ENCODE measurements around the gene SUOX.
A peak's percentile ranks its signal among the peaks of the same experiment; 100 is the strongest.
"Not testable (repeated sequence)": the region's sequence is repeated elsewhere in the genome, so short reads cannot be mapped to it uniquely, and the experiment has no call there.

SUOX gene

DNA sequence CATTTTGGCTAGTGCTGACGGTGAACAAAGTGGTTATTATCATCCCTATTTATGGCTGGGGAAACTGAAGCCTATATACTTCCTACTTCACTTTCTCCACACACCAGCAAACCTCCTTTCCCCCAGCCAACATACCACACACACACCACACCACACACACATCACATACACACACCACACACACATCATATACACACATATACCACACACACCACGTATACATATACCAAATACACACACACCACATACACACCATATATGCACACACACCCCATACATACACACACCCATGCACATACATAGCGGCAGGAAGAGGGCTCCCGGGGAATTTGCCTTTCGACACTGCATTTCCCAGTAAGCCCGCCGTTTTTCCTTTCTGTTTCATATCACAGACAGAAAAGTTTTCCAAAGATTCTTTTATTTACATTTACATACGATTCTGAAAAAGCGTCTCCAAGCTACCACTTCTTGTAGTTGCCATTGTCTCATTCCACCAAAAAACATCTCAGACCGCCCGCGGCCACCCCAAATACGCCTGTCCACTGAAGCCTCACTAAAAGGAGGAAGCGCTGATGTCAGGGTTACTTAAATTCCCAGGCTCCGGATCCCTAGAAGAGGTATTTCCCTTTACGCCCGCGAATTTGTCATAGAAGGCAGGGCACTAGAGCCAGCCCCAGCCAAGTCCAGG lies 24.0 kb upstream of the SUOX start:
- TF ChIP-seq, protein P1, sequence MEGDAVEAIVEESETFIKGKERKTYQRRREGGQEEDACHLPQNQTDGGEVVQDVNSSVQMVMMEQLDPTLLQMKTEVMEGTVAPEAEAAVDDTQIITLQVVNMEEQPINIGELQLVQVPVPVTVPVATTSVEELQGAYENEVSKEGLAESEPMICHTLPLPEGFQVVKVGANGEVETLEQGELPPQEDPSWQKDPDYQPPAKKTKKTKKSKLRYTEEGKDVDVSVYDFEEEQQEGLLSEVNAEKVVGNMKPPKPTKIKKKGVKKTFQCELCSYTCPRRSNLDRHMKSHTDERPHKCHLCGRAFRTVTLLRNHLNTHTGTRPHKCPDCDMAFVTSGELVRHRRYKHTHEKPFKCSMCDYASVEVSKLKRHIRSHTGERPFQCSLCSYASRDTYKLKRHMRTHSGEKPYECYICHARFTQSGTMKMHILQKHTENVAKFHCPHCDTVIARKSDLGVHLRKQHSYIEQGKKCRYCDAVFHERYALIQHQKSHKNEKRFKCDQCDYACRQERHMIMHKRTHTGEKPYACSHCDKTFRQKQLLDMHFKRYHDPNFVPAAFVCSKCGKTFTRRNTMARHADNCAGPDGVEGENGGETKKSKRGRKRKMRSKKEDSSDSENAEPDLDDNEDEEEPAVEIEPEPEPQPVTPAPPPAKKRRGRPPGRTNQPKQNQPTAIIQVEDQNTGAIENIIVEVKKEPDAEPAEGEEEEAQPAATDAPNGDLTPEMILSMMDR (IDR thresholded peaks at IDR 0.05; ENCODE audit: low read length, missing control alignments): no peak
- H3K4me3 ChIP-seq (replicated peaks; ENCODE audit: low read depth, low read length): peak overlapping the region; percentile 78
- DNase-seq (ENCODE audit: low read depth): peak; percentile 64

DNA sequence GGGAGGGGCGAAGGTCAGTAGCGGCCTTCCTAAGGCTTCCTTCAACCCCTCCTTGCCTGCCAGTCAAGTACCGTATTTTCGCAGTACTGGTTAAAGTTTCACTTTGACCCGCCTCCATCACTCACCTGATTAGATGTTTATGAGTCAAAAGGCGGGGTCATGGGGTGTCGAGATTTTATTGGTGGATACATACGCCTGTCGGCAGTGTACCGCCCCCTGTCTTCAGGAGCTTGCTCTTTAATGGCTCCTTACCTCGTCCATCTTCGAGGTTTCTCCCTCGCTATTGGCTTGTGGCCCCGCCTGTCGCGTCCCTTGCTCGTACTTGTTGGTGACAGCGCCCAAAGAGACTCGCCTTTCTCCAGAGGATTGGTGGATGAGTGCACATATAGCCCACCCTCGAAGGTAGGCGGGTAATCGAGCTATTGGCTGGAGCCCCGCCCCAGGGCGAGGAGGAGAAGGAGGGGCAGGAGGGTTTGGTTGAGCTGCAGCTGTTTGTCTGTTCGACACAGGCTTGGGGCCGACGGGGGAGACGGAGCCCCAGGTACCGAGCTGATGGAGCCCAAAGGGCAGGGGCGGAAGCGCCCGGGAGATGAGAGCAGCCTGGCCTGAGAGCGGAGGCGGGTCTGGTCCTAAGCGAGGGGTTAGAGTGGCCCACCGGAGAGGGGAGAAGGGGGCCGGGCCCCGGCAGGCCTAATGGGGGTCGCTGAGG lies 23.3 kb upstream of the SUOX start, which contains the start of gene RAB5B:
TSS of gene RAB5B (plus strand) at position 480 of the 709 bp plus-strand sequence. CDS start 12,883 bp downstream, outside the sequence.
- peak within 1 kb of the TSS; percentile 94 for H3K4me3 ChIP-seq (replicated peaks; ENCODE audit: low read depth, low read length)
- TF ChIP-seq, protein P1 (IDR thresholded peaks at IDR 0.05; ENCODE audit: low read length, missing control alignments): peak; percentile 31

DNA sequence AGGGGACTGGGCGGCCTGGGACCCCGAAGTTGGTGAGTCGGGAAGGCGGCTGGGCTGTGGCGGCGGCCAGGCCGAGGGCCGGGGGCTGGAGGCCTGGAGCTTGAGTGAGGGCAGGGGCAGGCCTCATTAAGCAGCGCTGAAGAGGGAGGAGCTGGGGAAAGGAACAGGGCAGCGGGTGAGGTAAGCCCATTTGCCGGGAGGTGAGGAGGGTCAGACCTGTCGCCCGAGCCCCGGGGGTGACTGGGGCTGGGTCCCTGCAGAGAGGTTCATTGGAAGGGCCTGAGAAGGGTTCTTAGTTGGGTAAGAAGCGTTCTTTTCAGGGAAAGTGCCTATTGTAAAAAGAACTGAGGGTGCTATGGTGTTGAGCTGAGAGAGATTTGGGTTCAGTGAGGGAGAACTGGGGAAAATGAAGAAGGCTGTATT lies 22.8 kb upstream of the SUOX start:
- DNase-seq (ENCODE audit: low read depth): peak; percentile 50
- TF ChIP-seq, protein P1 (IDR thresholded peaks at IDR 0.05; ENCODE audit: low read length, missing control alignments): no peak
- H3K4me3 ChIP-seq (replicated peaks; ENCODE audit: low read depth, low read length): peak overlapping the region; percentile 94

More for the DNA sequence above, 23.3 kb upstream of the SUOX start, which contains the start of gene RAB5B:
- peak; percentile 100 for DNase-seq (ENCODE audit: low read depth)

DNA sequence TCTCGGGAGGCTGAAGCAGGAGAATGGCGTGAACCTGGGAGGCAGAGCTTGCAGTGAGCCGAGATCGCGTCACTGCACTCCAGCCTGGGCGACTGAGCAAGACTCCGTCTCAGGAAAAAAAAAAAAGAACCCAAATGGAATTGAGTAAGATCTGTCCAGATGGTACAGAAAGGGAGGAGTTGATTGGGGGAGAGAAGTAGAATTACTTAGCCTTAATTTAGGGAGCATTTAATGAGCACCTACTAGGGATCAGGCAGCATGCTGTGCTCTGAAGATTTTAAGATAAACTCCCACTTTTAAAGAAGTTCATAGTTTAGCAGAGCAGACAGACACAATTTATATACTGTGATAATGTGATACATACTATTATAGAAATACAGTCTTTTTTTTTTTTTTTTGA lies 18.7 kb upstream of the SUOX start:
- DNase-seq (ENCODE audit: low read depth): no peak
- no peak overlapping the region for H3K4me3 ChIP-seq (replicated peaks; ENCODE audit: low read depth, low read length)
- TF ChIP-seq, protein P1 (IDR thresholded peaks at IDR 0.05; ENCODE audit: low read length, missing control alignments): no peak

DNA sequence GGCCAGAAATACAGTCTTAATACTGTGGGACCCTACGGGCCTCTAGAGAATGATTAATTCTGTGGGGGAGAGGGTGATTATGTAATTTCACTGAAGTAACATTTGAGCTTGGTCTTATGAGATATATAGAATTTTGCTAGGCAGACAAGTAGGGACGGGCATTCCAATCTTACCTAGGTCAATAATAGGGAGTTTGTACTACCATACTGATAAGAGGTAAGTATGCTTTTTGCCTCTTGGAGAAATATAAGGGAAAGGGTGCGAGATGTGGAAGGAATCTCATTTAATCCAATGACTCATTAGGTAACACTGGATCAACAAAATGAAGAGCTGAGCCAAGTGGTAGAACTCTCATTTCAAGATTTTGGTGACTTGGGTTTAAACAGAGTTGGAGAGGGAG lies 18.0 kb upstream of the SUOX start:
- DNase-seq (ENCODE audit: low read depth): no peak
- H3K4me3 ChIP-seq (replicated peaks; ENCODE audit: low read depth, low read length): no peak overlapping the region
- TF ChIP-seq, protein P1 (IDR thresholded peaks at IDR 0.05; ENCODE audit: low read length, missing control alignments): no peak

DNA sequence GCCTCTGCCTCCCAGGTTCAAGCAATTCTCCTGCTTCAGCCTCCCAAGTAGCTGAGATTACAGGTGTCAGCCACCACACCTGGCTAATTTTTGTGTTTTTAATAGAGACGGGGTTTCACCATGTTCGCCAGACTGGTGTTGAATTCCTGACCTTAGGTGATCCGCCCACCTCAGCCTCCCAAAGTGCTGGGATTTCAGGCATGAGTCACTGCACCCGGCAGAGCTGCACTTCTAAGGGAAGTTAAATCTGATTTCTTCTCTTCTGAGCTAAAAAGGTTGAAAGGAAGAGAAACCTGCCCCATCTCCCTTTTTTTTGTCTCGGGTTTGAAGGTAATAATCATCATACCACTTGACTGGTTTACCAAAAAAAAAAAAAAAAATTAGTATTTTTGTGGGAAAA lies 15.2 kb upstream of the SUOX start:
- DNase-seq (ENCODE audit: low read depth); H3K4me3 ChIP-seq (replicated peaks; ENCODE audit: low read depth, low read length): not testable (repeated sequence)

DNA sequence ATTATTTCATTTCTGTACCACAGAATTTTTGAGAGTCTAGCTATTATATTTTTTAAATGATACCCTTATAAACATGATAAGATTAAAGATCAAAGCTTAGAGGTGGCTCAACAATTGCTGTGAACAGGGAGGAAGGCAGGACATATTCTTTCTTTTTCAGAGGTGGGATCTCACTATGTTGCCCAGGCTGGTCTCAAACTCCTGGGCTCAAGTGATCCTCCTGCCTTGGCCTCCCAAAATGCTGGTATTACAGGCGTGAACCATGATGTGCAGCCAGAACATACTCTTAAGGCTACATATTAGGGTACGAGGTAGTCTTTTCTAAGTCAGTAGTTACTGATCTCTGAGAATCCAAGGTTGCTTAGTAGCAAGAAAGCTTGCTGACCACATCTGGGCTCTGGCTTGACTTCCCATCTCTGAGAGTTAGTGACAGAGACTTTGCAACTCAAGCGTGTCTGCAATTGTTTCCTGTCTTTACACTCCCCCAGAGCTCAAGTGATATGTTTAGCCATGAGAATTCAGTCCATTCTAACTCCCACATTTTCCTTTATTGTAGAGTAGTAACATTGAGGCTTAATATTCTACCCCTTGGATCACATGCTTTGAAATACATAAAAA lies 14.6 kb upstream of the SUOX start:
- peak; percentile 82 for DNase-seq (ENCODE audit: low read depth)
- TF ChIP-seq, protein P1 (IDR thresholded peaks at IDR 0.05; ENCODE audit: low read length, missing control alignments): no peak
- H3K4me3 ChIP-seq (replicated peaks; ENCODE audit: low read depth, low read length): no peak overlapping the region

All from fibroblast of pulmonary artery (primary cell).